Measurements from ENCODE around the gene LCP2.

DNA sequence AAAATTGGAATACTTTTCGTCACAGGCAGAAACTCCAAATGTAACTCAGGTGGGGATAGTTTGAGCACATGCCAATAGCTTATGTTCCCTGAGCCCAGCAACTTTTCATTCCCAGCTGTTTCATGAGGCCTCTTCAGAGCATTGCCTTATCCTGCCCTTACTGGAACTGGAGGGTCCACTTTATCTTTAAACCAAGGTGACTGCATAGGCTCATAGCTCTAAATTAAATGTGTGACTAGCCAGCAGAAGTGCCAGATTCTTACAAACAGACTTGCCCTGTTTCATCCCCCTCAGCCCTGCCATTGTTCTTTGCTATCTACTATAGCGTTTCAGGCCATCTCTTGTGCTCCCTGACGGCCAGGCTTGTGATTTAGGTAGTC is 8.1 kb upstream of the LCP2 start:
- TF ChIP-seq, protein P1, sequence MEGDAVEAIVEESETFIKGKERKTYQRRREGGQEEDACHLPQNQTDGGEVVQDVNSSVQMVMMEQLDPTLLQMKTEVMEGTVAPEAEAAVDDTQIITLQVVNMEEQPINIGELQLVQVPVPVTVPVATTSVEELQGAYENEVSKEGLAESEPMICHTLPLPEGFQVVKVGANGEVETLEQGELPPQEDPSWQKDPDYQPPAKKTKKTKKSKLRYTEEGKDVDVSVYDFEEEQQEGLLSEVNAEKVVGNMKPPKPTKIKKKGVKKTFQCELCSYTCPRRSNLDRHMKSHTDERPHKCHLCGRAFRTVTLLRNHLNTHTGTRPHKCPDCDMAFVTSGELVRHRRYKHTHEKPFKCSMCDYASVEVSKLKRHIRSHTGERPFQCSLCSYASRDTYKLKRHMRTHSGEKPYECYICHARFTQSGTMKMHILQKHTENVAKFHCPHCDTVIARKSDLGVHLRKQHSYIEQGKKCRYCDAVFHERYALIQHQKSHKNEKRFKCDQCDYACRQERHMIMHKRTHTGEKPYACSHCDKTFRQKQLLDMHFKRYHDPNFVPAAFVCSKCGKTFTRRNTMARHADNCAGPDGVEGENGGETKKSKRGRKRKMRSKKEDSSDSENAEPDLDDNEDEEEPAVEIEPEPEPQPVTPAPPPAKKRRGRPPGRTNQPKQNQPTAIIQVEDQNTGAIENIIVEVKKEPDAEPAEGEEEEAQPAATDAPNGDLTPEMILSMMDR (IDR thresholded peaks at IDR 0.05 in 2 of 3, conservative IDR thresholded peaks at IDR 0.05 in 1 of 3; ENCODE audit: control insufficient read depth in 2 of 3, extremely low read depth in 1 of 3, insufficient read depth in 1 of 3, low read depth in 3 of 3, low read length in 3 of 3): no peak
- TF ChIP-seq POLR2AphosphoS5 (IDR thresholded peaks at IDR 0.05; ENCODE audit: low read length) (no peak), CHD4 (IDR thresholded peaks at IDR 0.05) (no peak), ZZZ3 (IDR thresholded peaks at IDR 0.05; ENCODE audit: control insufficient read depth, insufficient read length, low read depth) (no peak), MXI1 (IDR thresholded peaks at IDR 0.05; ENCODE audit: low read depth, low read length) (no peak), POLR2A (IDR thresholded peaks at IDR 0.05; ENCODE audit: low read depth, low read length) (no peak), DPF2 (IDR thresholded peaks at IDR 0.05) (no peak), EZH2 (IDR thresholded peaks at IDR 0.05; ENCODE audit: borderline replicate concordance, control insufficient read depth, low read depth, low read length) (no peak), LARP7 (IDR thresholded peaks at IDR 0.05) (no peak), SMAD1 (IDR thresholded peaks at IDR 0.05; ENCODE audit: low read depth, partially characterized antibody) (no peak)
